ENCODE results near the gene ATP9A.

GRCh38 chr20:51586005-51586440 is 182.2 kb downstream of the ATP9A start:
- TF ChIP-seq CTCF (IDR thresholded peaks at IDR 0.05; ENCODE audit: insufficient read depth, low read length) (no peak), SPI1 (IDR thresholded peaks at IDR 0.05; ENCODE audit: borderline replicate concordance, low read depth) (no peak)

All from HL-60 (cell line).